HG02678 (cell line): Measurements from ENCODE around the gene RAPSN.

Source experiments
- ATAC-seq: cut with Tn5 transposase; IDR thresholded peaks from one replicate; pipeline ENCODE4 v1.9.1; 2021; ENCODE audit warnings: mild to moderate bottlenecking, moderate library complexity; ENCODE audit not compliant: unreplicated experiment

RAPSN gene

GRCh38 chr11:47448566-47449427 lies at the start of gene RAPSN:
Gene RAPSN, minus strand, starts transcription at chr11:47449136. Its CDS starts 172 bp downstream, at chr11:47448964.
- ATAC-seq: no peak

- ATAC-seq: no peak
Measured at GRCh38 chr11:47498149-47498548, 49.2 kb upstream of the RAPSN start.

- no peak for ATAC-seq
Measured at GRCh38 chr11:47496808-47497207, 47.9 kb upstream of the RAPSN start.

- ATAC-seq: no peak
Measured at GRCh38 chr11:47495856-47496217, 46.9 kb upstream of the RAPSN start.

- ATAC-seq: no peak
Measured at GRCh38 chr11:47495011-47495855, 46.3 kb upstream of the RAPSN start.

- ATAC-seq: no peak
Measured at GRCh38 chr11:47489395-47489755, 40.4 kb upstream of the RAPSN start.

GRCh38 chr11:47488674-47489394 lies 39.9 kb upstream of the RAPSN start:
- no peak for ATAC-seq

GRCh38 chr11:47488111-47488510 lies 39.2 kb upstream of the RAPSN start:
- no peak for ATAC-seq

- ATAC-seq: no peak
Measured at GRCh38 chr11:47487421-47487820, 38.5 kb upstream of the RAPSN start.

- ATAC-seq: no peak
Measured at GRCh38 chr11:47485107-47485506, 36.2 kb upstream of the RAPSN start.

- no peak for ATAC-seq
Measured at GRCh38 chr11:47483457-47483856, 34.5 kb upstream of the RAPSN start.

- no peak for ATAC-seq
Measured at GRCh38 chr11:47480762-47481161, 31.8 kb upstream of the RAPSN start.

GRCh38 chr11:47478651-47479329 lies 29.9 kb upstream of the RAPSN start:
- ATAC-seq: no peak

- no peak for ATAC-seq
Measured at GRCh38 chr11:47477753-47478152, 28.8 kb upstream of the RAPSN start.

- ATAC-seq: no peak
Measured at GRCh38 chr11:47477323-47477722, 28.4 kb upstream of the RAPSN start.

GRCh38 chr11:47470671-47471070 lies 21.7 kb upstream of the RAPSN start:
- no peak for ATAC-seq

- ATAC-seq: no peak
Measured at GRCh38 chr11:47469361-47470179, 20.6 kb upstream of the RAPSN start.

- no peak for ATAC-seq
Measured at GRCh38 chr11:47468598-47469214, 19.8 kb upstream of the RAPSN start.

- ATAC-seq: no peak
Measured at GRCh38 chr11:47467357-47467756, 18.4 kb upstream of the RAPSN start.
